OCI-M2 (cell line): Measurements from ENCODE around the gene MED15.

Source experiments
- DNase-seq: peaks from one replicate; lab custom pipeline; 2025; ENCODE audit not compliant: unreplicated experiment; lab: John Stamatoyannopoulos, UW

Gene MED15

GRCh38 chr22:20508815-20509271, 1.4 kb downstream of the MED15 start:
- no peak for DNase-seq

- DNase-seq, result no peak
These were observed 2.1 kb downstream of the MED15 start for GRCh38 chr22:20509344-20510047.

DNA sequence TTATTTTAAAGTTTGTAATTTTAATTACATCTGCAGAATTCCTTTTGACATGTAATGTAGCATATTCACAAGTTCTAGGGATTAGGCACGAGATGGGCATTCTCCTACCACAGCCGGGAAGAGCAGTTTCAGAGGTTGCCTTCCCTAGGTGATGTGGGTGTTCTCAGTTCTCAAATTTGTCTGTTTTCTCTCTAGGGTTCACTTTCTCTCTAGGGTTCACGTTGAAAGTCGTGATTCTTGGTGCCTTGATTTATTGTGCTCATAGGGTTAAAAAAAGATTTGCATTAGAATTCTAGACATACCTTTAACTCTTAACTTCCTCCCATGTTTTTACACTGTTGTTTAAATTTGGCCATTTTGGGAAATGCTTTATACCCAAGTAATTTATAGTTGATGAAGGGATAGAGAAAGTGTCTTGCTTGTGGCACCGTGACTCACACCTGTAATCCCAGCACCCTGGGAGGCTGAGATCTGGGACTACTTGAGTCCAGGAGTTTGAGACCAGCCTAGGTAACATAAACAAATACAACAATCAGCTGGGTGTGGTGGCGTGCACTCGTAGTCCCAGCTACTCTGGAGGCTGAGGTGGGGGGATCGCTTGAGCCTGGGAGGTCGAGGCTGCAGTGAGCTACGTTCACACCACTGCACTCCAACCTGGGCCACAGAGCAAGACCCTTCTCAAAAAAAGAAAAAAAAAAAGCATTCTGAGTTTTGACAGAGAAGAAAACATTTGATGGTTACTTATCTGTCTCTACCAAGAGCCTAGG, 3.6 kb downstream of the MED15 start:
- no peak for DNase-seq

GRCh38 chr22:20511578-20512229, 4.3 kb downstream of the MED15 start:
- DNase-seq, result no peak

GRCh38 chr22:20514658-20515406, 7.4 kb downstream of the MED15 start:
- DNase-seq, result no peak

DNA sequence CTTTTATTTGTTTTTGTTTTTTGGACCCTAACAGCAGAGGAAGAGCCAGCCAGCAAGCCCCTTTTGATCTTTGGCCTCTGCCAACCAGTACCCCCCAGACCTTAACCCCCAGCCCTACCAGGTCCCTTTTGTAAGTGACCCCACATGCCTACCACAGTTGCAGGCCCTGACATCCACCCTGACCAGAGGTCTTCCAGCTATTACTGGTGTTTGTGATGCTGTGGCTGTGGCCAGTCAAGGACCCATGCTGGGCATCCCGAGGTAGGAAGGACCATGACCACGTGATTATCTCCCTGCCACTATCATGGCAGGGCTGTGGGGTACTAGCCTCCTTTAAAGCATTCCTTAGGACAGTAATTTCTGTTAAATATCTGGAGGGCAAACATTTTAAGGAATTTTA, 9.0 kb downstream of the MED15 start:
- no peak for DNase-seq

DNA sequence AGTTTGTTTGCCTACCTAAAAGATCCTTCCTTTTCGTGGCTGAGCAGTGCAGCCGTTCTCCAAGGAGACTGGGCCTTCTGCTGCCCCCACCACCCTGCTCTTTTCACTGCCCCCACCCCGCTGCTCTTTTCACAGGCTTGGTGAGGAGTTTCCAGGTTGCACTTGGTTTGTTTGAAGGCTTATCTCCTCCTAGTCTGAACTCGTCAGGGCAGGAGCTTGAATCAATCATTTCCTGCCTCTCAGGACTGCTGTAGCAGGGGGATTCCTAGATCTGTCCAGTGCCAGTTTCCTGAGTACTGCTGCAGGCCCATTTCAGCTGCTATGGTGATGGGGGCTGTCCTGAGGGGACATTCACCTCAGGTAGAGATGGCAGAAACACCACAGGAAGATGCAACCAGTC, 10.0 kb downstream of the MED15 start:
- DNase-seq, result no peak

DNA sequence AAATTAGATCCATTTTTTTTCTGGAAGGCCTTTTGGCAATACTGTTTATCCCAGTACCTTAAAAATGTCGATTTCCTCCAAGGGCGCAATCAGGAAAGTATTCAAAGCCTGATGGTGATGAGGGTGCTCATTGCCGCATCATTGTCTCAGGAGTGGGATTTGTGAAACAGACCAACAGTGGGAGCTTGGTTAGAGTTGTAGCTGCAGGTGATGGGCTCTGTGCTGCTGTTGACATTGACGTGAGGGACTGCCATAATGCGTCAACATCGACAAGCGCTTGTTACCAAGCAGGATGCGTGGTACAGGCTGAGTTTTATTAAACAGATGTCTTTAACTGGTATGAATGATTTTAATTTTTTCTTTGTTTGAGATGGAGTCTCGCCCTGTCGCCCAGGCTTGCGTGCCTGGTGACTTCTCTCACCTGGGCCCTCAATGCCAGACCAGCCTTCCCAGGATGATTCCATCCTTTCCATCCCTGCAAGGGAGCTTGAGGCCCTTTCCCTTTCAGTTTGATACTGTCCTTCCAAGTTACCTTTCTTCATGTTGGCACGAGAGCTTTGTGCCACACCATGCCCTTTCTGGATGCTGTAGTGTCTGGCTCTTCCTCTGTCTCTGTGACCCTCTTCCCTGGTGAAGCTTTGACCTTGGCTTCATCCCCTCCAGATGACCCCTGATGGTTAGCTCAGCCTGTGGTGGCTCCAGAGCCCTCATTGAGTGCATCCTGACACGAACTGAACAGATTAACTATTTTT, 10.6 kb downstream of the MED15 start:
- no peak for DNase-seq

GRCh38 chr22:20519558-20519957, 12.1 kb downstream of the MED15 start:
- DNase-seq, result no peak

DNA sequence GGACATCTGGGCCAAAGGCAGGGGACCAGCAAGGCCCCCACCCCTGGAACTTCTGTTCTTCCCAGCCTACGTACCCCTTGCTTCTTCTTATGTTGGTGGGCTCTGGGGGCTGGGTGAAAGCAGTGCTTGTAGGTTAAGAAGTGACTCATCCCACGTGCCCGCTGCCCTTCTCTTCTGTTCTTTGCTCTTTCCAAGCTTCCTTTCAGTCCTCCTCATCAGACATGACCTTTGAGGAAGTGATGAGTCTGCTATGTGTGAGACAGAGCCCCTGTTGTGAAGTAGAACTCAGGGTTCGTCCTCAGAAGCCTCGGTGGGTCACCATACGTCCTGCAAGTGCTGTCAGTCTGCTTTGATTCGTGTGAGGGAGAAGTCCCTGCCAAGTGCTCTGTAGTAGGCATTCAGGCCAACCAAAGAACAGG, 12.7 kb downstream of the MED15 start:
- no peak for DNase-seq

GRCh38 chr22:20522134-20523004, 15.0 kb downstream of the MED15 start:
- DNase-seq, result no peak

DNA sequence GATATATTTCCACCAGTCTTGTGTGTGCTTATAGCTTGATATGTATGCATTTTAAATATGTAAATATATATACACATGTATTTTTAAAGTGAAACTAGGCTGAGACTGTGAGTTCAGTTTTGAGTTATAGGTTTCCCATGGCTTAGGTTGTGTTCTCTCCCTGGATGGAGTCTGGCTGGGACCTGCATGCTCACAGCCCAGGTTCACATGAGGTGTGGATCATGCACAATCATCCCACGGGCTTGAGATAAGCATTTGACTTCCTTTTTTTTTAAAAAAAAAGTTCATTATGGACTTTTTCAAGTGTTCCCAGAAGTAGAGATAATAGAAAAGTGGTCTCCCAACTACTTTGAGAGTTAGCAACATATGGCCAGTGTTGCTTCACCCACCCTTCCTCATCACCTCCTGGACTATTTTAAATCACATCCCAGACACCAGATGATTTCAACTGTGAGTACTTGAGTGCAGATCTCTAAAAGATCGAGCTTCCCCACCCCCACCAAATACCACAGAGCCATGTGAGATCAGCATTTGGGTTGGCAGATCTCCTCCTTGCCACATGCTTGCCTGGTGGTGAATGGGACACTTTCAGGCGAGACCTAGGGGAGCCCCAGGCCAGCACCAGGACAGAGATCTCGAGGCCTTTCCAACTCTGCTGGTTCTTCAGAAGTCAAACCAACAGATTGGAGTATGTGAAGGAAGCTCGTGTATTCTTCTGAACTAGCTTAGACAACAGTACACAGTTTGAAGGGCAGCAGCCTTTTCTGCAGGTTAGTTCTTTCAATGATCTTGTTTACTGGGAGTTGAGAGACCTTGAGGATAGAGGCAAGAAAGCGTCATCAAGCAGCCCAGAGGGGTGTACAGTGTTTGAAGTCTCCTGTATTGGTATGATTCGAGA, 15.9 kb downstream of the MED15 start:
- no peak for DNase-seq

GRCh38 chr22:20524004-20524481, 16.6 kb downstream of the MED15 start:
- no peak for DNase-seq

- DNase-seq, result no peak
These were observed 17.6 kb downstream of the MED15 start for GRCh38 chr22:20525048-20525447.

DNA sequence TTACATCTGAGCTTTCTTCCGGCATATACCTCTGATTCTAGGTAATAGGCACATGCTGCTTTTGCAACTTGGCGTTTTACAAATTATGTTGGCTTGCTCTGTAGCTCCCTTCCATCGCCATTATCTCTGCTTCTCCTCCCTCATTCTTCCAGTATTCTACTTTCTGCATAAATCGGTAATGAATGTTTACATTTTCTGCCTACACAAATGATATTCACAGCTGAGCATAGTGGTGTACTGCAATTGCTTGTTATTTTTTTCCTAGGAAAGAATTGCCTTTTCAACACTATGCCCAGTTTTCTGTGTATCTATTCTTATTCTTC, 18.9 kb downstream of the MED15 start:
- DNase-seq, result no peak

GRCh38 chr22:20526628-20527355, 19.4 kb downstream of the MED15 start:
- no peak for DNase-seq

DNA sequence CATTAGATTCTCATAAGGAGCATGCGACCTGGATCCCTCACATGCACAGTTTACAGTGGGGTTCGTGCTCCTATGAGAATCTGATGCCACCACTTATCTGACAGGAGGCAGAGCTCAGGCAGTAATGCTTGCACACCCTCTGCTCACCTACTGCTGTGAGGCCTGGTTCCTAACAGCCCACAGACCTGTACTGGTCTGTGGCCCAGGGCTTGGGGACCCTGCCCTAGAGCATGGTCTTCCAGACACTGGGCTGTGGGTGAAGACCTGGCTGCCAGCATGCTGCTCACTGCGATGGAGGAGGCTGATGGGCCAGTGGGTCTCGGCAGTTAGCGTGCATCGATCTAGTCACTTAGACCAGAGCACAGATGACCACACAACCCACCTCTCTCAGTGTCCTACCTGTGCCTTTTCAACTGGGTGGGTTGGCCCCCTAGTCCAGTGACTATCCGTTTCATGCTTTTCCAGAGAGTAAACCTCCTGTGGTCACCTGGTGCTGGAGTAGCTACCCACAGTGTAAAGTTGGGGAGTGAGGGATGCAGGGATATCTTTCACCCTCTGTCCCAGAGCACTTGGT, 21.1 kb downstream of the MED15 start:
- DNase-seq, result no peak
